Lower lobe of right lung (tissue), 2 donors: ENCODE data around the gene BOK. TPM values are rescaled to one million over a fixed set of nuclear protein-coding genes. Genes with fewer than 3 reads are reported as not detected.
A peak's percentile ranks its signal among the peaks of the same experiment; 100 is the strongest.

Experiments used
- ATAC-seq, 2 donors: fragments of 200-7000 bp; cut with Tn5 transposase; one replicate each; pipeline ENCODE4 v1.9.1; 2020 to 2022; ENCODE audit warnings: mild to moderate bottlenecking in 2 of 2, moderate library complexity in 2 of 2
- DNase-seq: peaks from one replicate; pipeline ENCODE4 v3.0.0-alpha.2; 2020
- H3K27ac ChIP-seq: fragments of 200-600 bp; one replicate; pipeline ENCODE4 v1.8.0; 2022
- H3K27me3 ChIP-seq: fragments of 200-600 bp; one replicate; pipeline ENCODE4 v1.8.0; 2022; ENCODE audit warnings: low read depth
- H3K36me3 ChIP-seq: fragments of 200-600 bp; one replicate; pipeline ENCODE4 v1.8.0; 2022; ENCODE audit warnings: mild to moderate bottlenecking
- H3K4me1 ChIP-seq: fragments of 200-600 bp; one replicate; pipeline ENCODE4 v1.8.0; 2022
- H3K4me3 ChIP-seq: fragments of 200-600 bp; one replicate; pipeline ENCODE4 v1.8.0; 2022; ENCODE audit warnings: mild to moderate bottlenecking
- H3K9me3 ChIP-seq: fragments of 200-600 bp; one replicate; pipeline ENCODE4 v1.8.0; 2022
- intact Hi-C: fragments of 100-400 bp; cut with DNase I; formaldehyde crosslinking; loops from one replicate; pipeline ENCODE4 v1.11.0; 2022
- total RNA-seq: library from RNA; stranded (reverse); fragmentation: NEBNext Ultra II Directional; extraction: Animal tissue kit (Norgen Biotek cat#: 25700); gene quantifications from one replicate; pipeline ENCODE4 v1.2.1, GENCODE V29; 2021
- TF ChIP-seq, protein P1 (sequence below): fragments of 200-600 bp; IDR thresholded peaks from one replicate; pipeline ENCODE4 v1.8.0; 2022; ENCODE audit warnings: antibody characterized with exemption, mild to moderate bottlenecking
- donor health status: DM: no; HTN: yes; CAD: no; lungs with severe emphysema.

BOK gene
- total RNA-seq, 1 donor from 2014 or later = 44.2 TPM

DNA sequence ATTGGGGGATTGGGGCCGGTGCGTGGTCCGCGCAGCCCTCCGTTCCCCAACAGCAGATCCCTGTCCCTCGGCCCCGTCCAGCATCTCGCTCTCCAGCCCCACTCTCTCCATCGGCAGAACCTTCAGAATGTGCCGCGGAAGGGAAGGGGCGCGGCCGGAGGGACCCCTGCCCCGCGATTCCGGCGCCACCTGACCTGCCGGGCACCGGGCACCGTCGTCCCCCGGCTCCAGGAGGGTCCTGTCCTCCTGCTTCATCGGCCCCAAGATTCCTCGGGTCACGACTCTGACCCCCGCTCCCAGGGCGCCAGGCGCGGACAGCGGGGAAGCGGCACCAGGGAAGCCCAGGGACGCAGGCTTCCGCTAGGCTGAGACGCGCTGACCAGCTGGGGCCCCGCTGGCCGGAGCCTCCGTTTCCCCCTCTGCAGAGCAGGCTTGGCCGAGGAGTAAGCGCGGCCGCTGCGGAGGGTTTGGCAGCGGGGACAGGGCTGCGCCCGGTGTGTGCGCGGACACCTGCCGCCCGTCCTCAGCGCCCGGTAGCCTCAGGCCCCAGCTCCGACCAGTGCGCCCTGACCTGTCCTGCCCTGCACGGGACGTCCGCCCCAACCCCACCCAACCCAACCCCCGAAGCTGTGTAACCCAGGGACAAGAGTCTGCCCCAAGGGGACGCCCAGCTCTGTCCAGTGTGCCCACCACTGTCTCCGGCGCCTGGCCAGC is 16.8 kb upstream of the BOK start:
- TF ChIP-seq, protein P1, sequence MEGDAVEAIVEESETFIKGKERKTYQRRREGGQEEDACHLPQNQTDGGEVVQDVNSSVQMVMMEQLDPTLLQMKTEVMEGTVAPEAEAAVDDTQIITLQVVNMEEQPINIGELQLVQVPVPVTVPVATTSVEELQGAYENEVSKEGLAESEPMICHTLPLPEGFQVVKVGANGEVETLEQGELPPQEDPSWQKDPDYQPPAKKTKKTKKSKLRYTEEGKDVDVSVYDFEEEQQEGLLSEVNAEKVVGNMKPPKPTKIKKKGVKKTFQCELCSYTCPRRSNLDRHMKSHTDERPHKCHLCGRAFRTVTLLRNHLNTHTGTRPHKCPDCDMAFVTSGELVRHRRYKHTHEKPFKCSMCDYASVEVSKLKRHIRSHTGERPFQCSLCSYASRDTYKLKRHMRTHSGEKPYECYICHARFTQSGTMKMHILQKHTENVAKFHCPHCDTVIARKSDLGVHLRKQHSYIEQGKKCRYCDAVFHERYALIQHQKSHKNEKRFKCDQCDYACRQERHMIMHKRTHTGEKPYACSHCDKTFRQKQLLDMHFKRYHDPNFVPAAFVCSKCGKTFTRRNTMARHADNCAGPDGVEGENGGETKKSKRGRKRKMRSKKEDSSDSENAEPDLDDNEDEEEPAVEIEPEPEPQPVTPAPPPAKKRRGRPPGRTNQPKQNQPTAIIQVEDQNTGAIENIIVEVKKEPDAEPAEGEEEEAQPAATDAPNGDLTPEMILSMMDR = no peak
- no peak for DNase-seq
- ATAC-seq = peak; percentile 13 to 20
- intact Hi-C loops = no loop called here
- peak overlapping the region; percentile 55 for H3K4me3 ChIP-seq
- H3K27me3 ChIP-seq = peaks cover 25% of the 10 kb centered on the region
- no peaks in the 10 kb centered on the region for H3K36me3 ChIP-seq
- no peak overlapping the region for H3K27ac ChIP-seq
- H3K4me1 ChIP-seq = peaks cover 22% of the 10 kb centered on the region
- no peaks in the 10 kb centered on the region for H3K9me3 ChIP-seq

DNA sequence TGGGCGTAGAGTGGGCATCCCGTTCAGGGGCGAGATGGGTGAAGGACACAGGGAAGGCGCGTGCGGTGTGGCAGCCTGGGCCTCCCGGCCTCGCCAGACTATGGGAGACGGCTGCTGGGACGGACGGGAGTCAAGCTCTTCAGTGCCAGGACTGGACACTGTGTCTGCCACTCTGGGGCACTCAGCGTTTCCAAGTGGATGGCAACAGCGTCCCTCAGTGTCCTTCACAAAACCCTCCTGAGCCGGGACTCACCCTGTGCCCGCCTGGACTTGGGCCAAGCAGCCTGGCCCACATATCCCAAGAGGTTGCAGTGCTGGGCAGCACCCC is 16.3 kb upstream of the BOK start:
- intact Hi-C loops = no loop called here
- Histone ChIP-seq H3K36me3 (no peaks in the 10 kb centered on the region), H3K4me1 (peaks cover 26% of the 10 kb centered on the region), H3K27ac (no peak overlapping the region), H3K27me3 (peaks cover 25% of the 10 kb centered on the region), H3K9me3 (no peaks in the 10 kb centered on the region), H3K4me3 (no peak overlapping the region)
- TF ChIP-seq, protein P1 = no peak
- DNase-seq = peak; percentile 81
- peak; percentile 40 to 54 for ATAC-seq

DNA sequence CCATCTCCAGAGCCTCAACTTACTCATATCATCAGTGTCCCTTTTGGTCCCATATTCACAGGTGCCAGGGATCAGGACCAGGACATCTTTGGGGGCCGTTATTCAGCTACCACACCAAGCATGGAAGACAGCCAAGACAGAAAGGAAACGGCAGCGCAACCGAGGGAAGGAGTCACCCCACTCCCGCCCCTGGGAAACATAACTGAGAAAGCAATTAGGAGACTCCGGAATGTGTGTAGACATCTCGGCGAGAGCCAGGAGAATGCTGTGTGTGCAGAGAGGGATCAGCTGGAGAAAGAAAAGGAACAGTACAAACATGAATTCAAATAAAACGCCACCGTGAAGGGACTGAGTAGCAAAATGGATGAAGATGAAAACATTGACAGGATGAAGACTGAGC is 13.4 kb upstream of the BOK start:
- H3K4me3 ChIP-seq = no peak overlapping the region
- no peak overlapping the region for H3K27ac ChIP-seq
- H3K27me3 ChIP-seq = peaks cover 22% of the 10 kb centered on the region
- DNase-seq (no peak), ATAC-seq (no peak)
- peaks cover 39% of the 10 kb centered on the region for H3K4me1 ChIP-seq
- intact Hi-C loops = no loop called here
- TF ChIP-seq, protein P1 = no peak
- no peaks in the 10 kb centered on the region for H3K36me3 ChIP-seq
- H3K9me3 ChIP-seq = no peaks in the 10 kb centered on the region

DNA sequence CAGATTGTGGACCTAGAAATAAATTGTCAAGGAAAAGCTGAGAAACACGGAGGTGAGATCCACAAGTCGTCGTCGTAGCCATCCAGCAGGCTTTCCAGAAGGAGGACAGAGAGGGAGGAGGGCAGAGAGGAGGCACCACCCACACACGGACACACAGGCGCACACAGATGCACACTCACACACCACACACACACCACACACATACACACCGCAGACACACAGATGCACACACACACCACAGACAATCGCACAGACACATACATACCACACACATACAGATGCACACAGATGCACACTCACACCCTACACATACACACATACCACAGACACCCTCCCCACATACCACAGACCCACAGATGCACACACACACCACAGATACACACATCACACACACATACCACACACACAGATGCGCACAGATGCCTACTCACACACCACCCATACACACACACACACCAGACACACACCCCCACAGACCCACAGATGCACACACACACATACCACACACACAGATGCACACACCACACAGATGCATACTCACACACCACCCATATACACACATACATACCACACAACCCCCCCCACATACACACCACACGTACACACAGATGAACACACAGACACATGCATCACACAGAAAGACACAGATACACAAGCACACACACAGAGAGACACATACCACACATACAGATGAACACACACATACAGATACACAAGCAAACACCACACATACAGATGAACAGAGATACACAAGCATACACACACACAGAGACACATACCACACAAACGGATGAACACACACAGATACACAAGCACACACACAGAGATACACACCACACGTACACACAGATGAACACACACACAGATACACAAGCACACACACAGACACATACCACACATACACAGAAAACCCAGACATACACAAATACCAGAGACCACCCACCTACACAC is 12.7 kb upstream of the BOK start:
- DNase-seq (no peak), ATAC-seq (no peak)
- Histone ChIP-seq H3K9me3 (no peaks in the 10 kb centered on the region), H3K36me3 (no peaks in the 10 kb centered on the region), H3K27me3 (peaks cover 17% of the 10 kb centered on the region), H3K27ac (no peak overlapping the region), H3K4me1 (peaks cover 41% of the 10 kb centered on the region), H3K4me3 (no peak overlapping the region)
- TF ChIP-seq, protein P1 = no peak
- intact Hi-C loops = no loop called here

DNA sequence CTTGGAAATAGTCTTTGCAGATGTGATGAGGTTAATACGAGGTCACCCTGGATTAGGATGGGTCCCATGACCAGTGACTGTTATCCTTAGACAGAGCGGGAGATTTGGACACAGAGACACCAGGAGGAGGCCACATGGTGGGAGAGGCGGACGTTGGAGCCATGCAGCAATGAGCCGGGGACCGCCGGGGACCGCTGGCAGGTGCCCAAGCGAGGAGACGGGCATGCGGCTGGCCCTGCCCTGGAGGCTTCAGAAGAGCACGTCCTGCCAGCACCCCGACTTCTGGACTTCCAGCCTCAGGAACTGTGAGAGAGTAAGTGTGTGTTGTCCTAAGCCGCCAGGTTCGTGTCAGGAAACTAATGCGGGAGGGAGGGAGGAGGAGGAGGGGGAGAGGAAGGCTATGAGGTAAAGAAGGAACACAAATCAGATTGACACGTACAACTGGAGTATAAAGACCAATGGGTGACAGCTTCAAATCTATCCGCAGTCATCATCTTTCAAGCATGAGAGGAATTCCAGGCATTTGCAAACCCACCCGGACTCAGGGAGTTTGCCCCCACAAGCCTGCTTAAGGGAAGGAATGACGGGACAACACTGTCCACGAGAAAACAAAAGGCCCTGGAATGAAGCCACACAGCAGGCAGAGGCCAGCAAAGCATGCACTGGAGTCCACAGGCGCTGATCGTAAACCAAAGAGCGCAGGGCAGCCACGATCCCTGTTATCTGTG is 11.6 kb upstream of the BOK start:
- Histone ChIP-seq H3K4me3 (no peak overlapping the region), H3K9me3 (no peaks in the 10 kb centered on the region), H3K27ac (peak overlapping the region; percentile 31), H3K27me3 (peaks cover 6% of the 10 kb centered on the region), H3K36me3 (no peaks in the 10 kb centered on the region), H3K4me1 (peaks cover 35% of the 10 kb centered on the region)
- ATAC-seq = no peak
- intact Hi-C loops = no loop called here
- TF ChIP-seq, protein P1 = no peak
- DNase-seq = no peak
